ENCODE results near the gene HOXA11.

Gene HOXA11

GRCh38 chr7:27185013-27185853, at the start of gene HOXA11:
HOXA11 (minus strand) TSS chr7:27185232; CDS start chr7:27185144, 88 bp downstream.
- in situ Hi-C loops (cut with HindIII; ENCODE audit: low pct_unique_long_range_greater_than_20kb, low sequenced_read_pairs): no loop called here
- DNase-seq (ENCODE audit: low read depth in 1 of 2, low spot score in 1 of 2): no peak
- TF ChIP-seq JUND (IDR thresholded peaks at IDR 0.05; ENCODE audit: low read depth): no peak

DNA sequence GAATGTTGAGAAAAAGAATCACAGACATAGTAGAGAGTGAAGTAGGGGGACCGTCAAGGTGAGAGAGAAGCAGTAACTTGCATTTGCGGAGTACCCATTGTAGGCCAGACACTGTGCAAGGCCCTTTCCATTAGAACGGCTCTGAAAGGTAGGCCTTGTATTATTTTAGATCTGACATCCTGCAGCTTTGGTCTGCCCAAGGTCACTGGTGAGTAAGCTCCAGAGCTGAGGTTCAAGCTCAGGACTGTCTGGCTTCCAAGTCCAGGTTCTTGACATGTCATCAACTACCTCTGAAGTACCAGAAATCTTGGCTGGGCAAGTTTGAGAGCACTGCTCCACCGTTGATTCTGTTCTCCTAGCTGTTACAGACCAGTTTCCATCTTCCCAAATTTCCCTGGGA, 44.4 kb upstream of the HOXA11 start:
- no peak for TF ChIP-seq JUND (IDR thresholded peaks at IDR 0.05; ENCODE audit: low read depth)
- in situ Hi-C loops (cut with HindIII; ENCODE audit: low pct_unique_long_range_greater_than_20kb, low sequenced_read_pairs): no loop called here
- no peak for DNase-seq (ENCODE audit: low read depth in 1 of 2, low spot score in 1 of 2)

GRCh38 chr7:27224983-27225934, 40.2 kb upstream of the HOXA11 start:
- TF ChIP-seq JUND (IDR thresholded peaks at IDR 0.05; ENCODE audit: low read depth): no peak
- in situ Hi-C loops (cut with HindIII; ENCODE audit: low pct_unique_long_range_greater_than_20kb, low sequenced_read_pairs): no loop called here
- DNase-seq (ENCODE audit: low read depth in 1 of 2, low spot score in 1 of 2): no peak

GRCh38 chr7:27223941-27224575, 39.0 kb upstream of the HOXA11 start:
- no peak for DNase-seq (ENCODE audit: low read depth in 1 of 2, low spot score in 1 of 2)
- no peak for TF ChIP-seq JUND (IDR thresholded peaks at IDR 0.05; ENCODE audit: low read depth)
- in situ Hi-C loops (cut with HindIII; ENCODE audit: low pct_unique_long_range_greater_than_20kb, low sequenced_read_pairs): no loop called here

DNA sequence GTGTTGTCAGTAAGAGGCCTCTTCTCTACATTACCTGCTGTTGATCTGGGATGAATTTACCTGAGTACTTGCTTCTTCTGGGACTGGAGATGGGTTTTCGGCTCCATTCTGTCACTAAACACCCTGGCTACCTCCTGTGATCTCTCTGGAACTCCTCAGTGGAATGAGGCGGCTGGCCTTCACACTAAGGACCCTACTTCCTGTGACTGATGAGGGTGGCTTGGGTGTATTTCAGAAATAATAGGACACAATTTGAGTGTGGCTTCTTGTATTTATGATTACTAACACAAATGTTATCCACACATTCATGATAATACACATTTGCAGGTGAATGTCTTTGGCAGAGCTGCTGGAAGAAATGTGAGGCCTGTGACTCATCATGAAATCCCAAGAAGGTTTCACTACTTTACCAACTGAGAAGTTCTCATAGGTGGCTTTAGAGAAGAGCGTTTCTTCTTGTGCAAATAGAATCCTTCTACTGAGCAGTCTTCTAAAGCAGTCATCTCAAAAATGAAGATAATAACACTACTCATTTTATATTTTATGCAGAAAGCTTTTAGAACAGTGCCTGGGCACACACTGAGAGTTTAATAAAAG, 36.3 kb upstream of the HOXA11 start:
- TF ChIP-seq JUND (IDR thresholded peaks at IDR 0.05; ENCODE audit: low read depth): no peak
- in situ Hi-C loops (cut with HindIII; ENCODE audit: low pct_unique_long_range_greater_than_20kb, low sequenced_read_pairs): no loop called here
- no peak for DNase-seq (ENCODE audit: low read depth in 1 of 2, low spot score in 1 of 2)

DNA sequence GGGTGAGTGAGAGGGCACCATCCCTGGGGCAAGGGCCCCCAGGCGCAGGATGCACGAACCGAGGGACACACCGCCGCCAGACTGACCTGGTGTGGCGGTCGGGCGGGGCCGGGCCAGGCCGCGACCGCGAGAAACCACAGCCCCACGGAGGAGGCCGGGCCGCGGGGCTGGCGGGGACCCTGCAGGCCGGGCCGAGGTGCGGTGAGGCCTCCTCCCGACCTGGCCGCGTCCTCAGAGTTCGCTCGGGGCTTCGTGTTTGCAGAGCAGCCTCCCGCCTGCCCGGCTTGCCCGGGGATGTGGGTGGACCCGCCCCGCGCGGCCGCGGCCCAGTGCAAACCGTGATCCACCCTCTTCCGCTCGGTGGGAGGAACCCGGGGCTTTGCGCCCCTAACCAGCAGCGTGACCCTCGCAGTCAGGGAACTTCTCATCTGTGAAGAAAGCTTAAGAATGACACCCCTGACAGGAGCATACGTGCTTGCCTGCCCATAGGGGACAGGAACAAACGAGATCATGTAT, 35.5 kb upstream of the HOXA11 start:
- TF ChIP-seq JUND (IDR thresholded peaks at IDR 0.05; ENCODE audit: low read depth): no peak
- in situ Hi-C loops (cut with HindIII; ENCODE audit: low pct_unique_long_range_greater_than_20kb, low sequenced_read_pairs): no loop called here
- DNase-seq (ENCODE audit: low read depth in 1 of 2, low spot score in 1 of 2): no peak

- TF ChIP-seq JUND (IDR thresholded peaks at IDR 0.05; ENCODE audit: low read depth): no peak
- in situ Hi-C loops (cut with HindIII; ENCODE audit: low pct_unique_long_range_greater_than_20kb, low sequenced_read_pairs): no loop called here
- no peak for DNase-seq (ENCODE audit: low read depth in 1 of 2, low spot score in 1 of 2)
Observed at GRCh38 chr7:27219821-27220220, 34.8 kb upstream of the HOXA11 start.

GRCh38 chr7:27217951-27218350, 32.9 kb upstream of the HOXA11 start:
- no peak for TF ChIP-seq JUND (IDR thresholded peaks at IDR 0.05; ENCODE audit: low read depth)
- in situ Hi-C loops (cut with HindIII; ENCODE audit: low pct_unique_long_range_greater_than_20kb, low sequenced_read_pairs): no loop called here
- no peak for DNase-seq (ENCODE audit: low read depth in 1 of 2, low spot score in 1 of 2)

GRCh38 chr7:27215356-27215755, 30.3 kb upstream of the HOXA11 start:
- DNase-seq (ENCODE audit: low read depth in 1 of 2, low spot score in 1 of 2): no peak
- TF ChIP-seq JUND (IDR thresholded peaks at IDR 0.05; ENCODE audit: low read depth): no peak
- in situ Hi-C loops (cut with HindIII; ENCODE audit: low pct_unique_long_range_greater_than_20kb, low sequenced_read_pairs): no loop called here

GRCh38 chr7:27214239-27214950, 29.4 kb upstream of the HOXA11 start:
- no peak for DNase-seq (ENCODE audit: low read depth in 1 of 2, low spot score in 1 of 2)
- in situ Hi-C loops (cut with HindIII; ENCODE audit: low pct_unique_long_range_greater_than_20kb, low sequenced_read_pairs): no loop called here
- no peak for TF ChIP-seq JUND (IDR thresholded peaks at IDR 0.05; ENCODE audit: low read depth)

- DNase-seq (ENCODE audit: low read depth in 1 of 2, low spot score in 1 of 2): no peak
- in situ Hi-C loops (cut with HindIII; ENCODE audit: low pct_unique_long_range_greater_than_20kb, low sequenced_read_pairs): no loop called here
- TF ChIP-seq JUND (IDR thresholded peaks at IDR 0.05; ENCODE audit: low read depth): no peak
Observed at GRCh38 chr7:27213433-27214238, 28.6 kb upstream of the HOXA11 start.
